ENCODE data around the gene SEMA6D. TPM values are rescaled to one million over a fixed set of nuclear protein-coding genes. Genes with fewer than 3 reads are reported as not detected.

SEMA6D gene
- total and polyA plus RNA-seq, 2 donors (not counting 1 experiment from before 2014, with no cell fraction given) = 2.4 to 13.4 TPM

DNA sequence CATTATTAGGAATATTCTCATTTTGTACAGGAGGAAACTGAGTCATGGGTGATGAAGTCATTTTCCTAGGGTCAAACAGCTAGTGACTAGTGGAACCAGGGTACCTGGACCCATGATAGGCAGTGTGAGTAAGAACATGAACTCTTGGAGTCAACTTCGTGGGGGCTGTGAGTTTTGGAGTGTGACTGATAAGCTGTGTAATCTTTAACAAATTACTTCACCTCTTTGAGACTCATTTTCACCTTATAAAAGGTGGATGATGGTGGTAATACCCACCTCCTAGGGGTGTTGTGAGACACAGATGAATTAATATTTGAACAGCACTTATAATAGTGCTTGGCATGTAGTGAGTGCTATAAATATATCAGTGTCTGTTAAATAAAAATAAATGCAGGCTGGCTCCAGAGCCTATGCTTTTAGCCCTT lies 9.1 kb downstream of the SEMA6D start:
- H3K4me3 ChIP-seq (replicated peaks in 1 of 4; ENCODE audit: control extremely low read depth in 1 of 4, insufficient read depth in 1 of 4, low read depth in 3 of 4, low read length in 4 of 4) = no peak overlapping the region
- H3K4me2 ChIP-seq (ENCODE audit: extremely low read depth, insufficient read depth, low read length) = no peak overlapping the region
- H3K4me1 ChIP-seq (ENCODE audit: control insufficient read depth, extremely low read depth, insufficient read depth, low read length) = no peaks in the 10 kb centered on the region
- no peak overlapping the region for H3K27ac ChIP-seq (ENCODE audit: insufficient read depth, low read length)
- H3K9ac ChIP-seq (ENCODE audit: insufficient read depth, low read length) = no peak overlapping the region
- TF ChIP-seq, protein P1, sequence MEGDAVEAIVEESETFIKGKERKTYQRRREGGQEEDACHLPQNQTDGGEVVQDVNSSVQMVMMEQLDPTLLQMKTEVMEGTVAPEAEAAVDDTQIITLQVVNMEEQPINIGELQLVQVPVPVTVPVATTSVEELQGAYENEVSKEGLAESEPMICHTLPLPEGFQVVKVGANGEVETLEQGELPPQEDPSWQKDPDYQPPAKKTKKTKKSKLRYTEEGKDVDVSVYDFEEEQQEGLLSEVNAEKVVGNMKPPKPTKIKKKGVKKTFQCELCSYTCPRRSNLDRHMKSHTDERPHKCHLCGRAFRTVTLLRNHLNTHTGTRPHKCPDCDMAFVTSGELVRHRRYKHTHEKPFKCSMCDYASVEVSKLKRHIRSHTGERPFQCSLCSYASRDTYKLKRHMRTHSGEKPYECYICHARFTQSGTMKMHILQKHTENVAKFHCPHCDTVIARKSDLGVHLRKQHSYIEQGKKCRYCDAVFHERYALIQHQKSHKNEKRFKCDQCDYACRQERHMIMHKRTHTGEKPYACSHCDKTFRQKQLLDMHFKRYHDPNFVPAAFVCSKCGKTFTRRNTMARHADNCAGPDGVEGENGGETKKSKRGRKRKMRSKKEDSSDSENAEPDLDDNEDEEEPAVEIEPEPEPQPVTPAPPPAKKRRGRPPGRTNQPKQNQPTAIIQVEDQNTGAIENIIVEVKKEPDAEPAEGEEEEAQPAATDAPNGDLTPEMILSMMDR (conservative IDR thresholded peaks at IDR 0.05 in 1 of 2, IDR thresholded peaks at IDR 0.05 in 1 of 2; ENCODE audit: low read depth in 1 of 2, low read length in 2 of 2) = no peak
- TF ChIP-seq EZH2 (IDR thresholded peaks at IDR 0.05; ENCODE audit: low read length, missing control alignments) = no peak
- no peaks in the 10 kb centered on the region for H3K27me3 ChIP-seq (ENCODE audit: control insufficient read depth, insufficient read depth, low read length)
- H4K20me1 ChIP-seq (ENCODE audit: control insufficient read depth, extremely low read depth, insufficient read depth, low read length) = no peaks in the 10 kb centered on the region
- H3K9me3 ChIP-seq (ENCODE audit: control insufficient read depth, insufficient read depth, low read depth, low read length) = no peaks in the 10 kb centered on the region
- H3K36me3 ChIP-seq (ENCODE audit: control insufficient read depth, insufficient read depth, low read length) = no peaks in the 10 kb centered on the region
- no peak overlapping the region for H2AFZ ChIP-seq (ENCODE audit: low read length)
- no peak for DNase-seq (ENCODE audit: low read depth in 2 of 2)
- peaks cover 2% of the 10 kb centered on the region for H3K79me2 ChIP-seq (ENCODE audit: control insufficient read depth, insufficient read depth, low read length)

DNA sequence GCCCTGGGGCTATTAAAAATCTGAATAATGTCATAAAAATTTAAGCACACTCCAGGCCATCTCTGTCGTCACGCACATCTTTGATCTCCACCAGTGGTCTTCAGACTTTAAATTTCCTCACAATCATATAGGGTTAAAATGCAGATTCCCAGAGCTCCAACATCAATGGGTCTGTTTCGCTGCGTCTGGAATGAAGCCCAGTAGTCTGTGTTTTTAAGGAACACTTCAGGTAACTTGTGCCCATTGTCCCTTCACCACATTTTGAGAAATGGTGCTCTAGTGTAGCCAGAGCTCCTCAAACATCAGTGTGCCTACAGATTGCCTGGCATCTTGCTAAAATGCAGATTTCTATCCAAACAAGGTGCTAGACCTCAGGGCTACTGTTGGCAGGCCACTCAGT lies 9.8 kb downstream of the SEMA6D start:
- no peak overlapping the region for H3K9ac ChIP-seq (ENCODE audit: insufficient read depth, low read length)
- H2AFZ ChIP-seq (ENCODE audit: low read length) = no peak overlapping the region
- H4K20me1 ChIP-seq (ENCODE audit: control insufficient read depth, extremely low read depth, insufficient read depth, low read length) = no peaks in the 10 kb centered on the region
- no peaks in the 10 kb centered on the region for H3K4me1 ChIP-seq (ENCODE audit: control insufficient read depth, extremely low read depth, insufficient read depth, low read length)
- no peaks in the 10 kb centered on the region for H3K79me2 ChIP-seq (ENCODE audit: control insufficient read depth, insufficient read depth, low read length)
- no peaks in the 10 kb centered on the region for H3K36me3 ChIP-seq (ENCODE audit: control insufficient read depth, insufficient read depth, low read length)
- TF ChIP-seq, protein P1 (conservative IDR thresholded peaks at IDR 0.05 in 1 of 2, IDR thresholded peaks at IDR 0.05 in 1 of 2; ENCODE audit: low read depth in 1 of 2, low read length in 2 of 2) = no peak
- no peak for TF ChIP-seq EZH2 (IDR thresholded peaks at IDR 0.05; ENCODE audit: low read length, missing control alignments)
- H3K4me3 ChIP-seq (replicated peaks in 1 of 4; ENCODE audit: control extremely low read depth in 1 of 4, insufficient read depth in 1 of 4, low read depth in 3 of 4, low read length in 4 of 4) = no peak overlapping the region
- H3K4me2 ChIP-seq (ENCODE audit: extremely low read depth, insufficient read depth, low read length) = no peak overlapping the region
- no peaks in the 10 kb centered on the region for H3K9me3 ChIP-seq (ENCODE audit: control insufficient read depth, insufficient read depth, low read depth, low read length)
- DNase-seq (ENCODE audit: low read depth in 2 of 2) = no peak
- H3K27ac ChIP-seq (ENCODE audit: insufficient read depth, low read length) = no peak overlapping the region
- H3K27me3 ChIP-seq (ENCODE audit: control insufficient read depth, insufficient read depth, low read length) = no peaks in the 10 kb centered on the region

DNA sequence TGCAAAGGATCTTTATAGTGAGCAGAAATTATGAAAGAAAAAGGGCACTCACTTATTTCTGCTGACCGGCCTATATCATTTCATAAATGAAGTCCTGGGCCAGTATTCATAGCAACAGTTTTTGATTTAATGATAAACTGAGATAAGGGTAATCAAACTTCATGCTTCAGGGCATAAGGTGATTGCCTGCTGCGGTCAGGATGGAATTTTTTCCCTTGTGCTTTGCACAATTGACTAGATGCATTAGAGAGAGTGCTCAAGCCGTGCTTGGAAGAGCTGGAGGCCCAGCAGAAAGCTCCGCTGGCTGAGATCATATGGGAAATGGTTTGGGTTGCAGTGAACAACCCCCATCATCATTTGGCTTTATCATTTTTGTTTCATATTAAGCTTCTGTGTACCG lies 10.4 kb downstream of the SEMA6D start:
- H3K4me2 ChIP-seq (ENCODE audit: extremely low read depth, insufficient read depth, low read length) = no peak overlapping the region
- no peaks in the 10 kb centered on the region for H4K20me1 ChIP-seq (ENCODE audit: control insufficient read depth, extremely low read depth, insufficient read depth, low read length)
- no peaks in the 10 kb centered on the region for H3K36me3 ChIP-seq (ENCODE audit: control insufficient read depth, insufficient read depth, low read length)
- no peak overlapping the region for H3K4me3 ChIP-seq (replicated peaks in 1 of 4; ENCODE audit: control extremely low read depth in 1 of 4, insufficient read depth in 1 of 4, low read depth in 3 of 4, low read length in 4 of 4)
- TF ChIP-seq, protein P1 (conservative IDR thresholded peaks at IDR 0.05 in 1 of 2, IDR thresholded peaks at IDR 0.05 in 1 of 2; ENCODE audit: low read depth in 1 of 2, low read length in 2 of 2) = no peak
- TF ChIP-seq EZH2 (IDR thresholded peaks at IDR 0.05; ENCODE audit: low read length, missing control alignments) = no peak
- no peaks in the 10 kb centered on the region for H3K9me3 ChIP-seq (ENCODE audit: control insufficient read depth, insufficient read depth, low read depth, low read length)
- no peaks in the 10 kb centered on the region for H3K79me2 ChIP-seq (ENCODE audit: control insufficient read depth, insufficient read depth, low read length)
- DNase-seq (ENCODE audit: low read depth in 2 of 2) = peak in 1 of 2 donors; percentile 6
- H3K27me3 ChIP-seq (ENCODE audit: control insufficient read depth, insufficient read depth, low read length) = no peaks in the 10 kb centered on the region
- H2AFZ ChIP-seq (ENCODE audit: low read length) = no peak overlapping the region
- H3K9ac ChIP-seq (ENCODE audit: insufficient read depth, low read length) = no peak overlapping the region
- H3K27ac ChIP-seq (ENCODE audit: insufficient read depth, low read length) = no peak overlapping the region
- no peaks in the 10 kb centered on the region for H3K4me1 ChIP-seq (ENCODE audit: control insufficient read depth, extremely low read depth, insufficient read depth, low read length)
